ENCODE measurements around the gene GRIK3.

DNA sequence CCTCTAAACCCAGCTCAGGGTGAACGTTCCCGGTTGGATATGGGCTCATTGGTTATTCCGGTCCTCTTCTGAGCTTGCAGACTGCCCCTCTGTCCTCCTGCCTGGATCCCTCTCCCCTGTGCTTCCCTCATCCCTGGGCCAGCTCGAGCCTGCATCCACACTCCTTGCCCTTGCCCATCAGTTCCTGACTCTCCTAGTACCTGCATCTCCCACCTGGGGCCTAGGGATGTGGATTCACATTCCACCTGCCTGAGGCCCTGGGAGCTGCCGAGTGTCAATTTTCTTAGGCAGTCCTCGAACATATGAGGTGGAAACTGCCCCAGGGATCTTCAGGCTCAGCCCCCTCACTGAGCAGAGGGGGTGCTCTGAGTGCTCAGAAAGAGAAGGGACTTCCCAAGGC is 252.2 kb downstream of the GRIK3 start:
- TF ChIP-seq, protein P1, sequence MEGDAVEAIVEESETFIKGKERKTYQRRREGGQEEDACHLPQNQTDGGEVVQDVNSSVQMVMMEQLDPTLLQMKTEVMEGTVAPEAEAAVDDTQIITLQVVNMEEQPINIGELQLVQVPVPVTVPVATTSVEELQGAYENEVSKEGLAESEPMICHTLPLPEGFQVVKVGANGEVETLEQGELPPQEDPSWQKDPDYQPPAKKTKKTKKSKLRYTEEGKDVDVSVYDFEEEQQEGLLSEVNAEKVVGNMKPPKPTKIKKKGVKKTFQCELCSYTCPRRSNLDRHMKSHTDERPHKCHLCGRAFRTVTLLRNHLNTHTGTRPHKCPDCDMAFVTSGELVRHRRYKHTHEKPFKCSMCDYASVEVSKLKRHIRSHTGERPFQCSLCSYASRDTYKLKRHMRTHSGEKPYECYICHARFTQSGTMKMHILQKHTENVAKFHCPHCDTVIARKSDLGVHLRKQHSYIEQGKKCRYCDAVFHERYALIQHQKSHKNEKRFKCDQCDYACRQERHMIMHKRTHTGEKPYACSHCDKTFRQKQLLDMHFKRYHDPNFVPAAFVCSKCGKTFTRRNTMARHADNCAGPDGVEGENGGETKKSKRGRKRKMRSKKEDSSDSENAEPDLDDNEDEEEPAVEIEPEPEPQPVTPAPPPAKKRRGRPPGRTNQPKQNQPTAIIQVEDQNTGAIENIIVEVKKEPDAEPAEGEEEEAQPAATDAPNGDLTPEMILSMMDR (IDR thresholded peaks at IDR 0.05; ENCODE audit: low read depth, low read length, poor library complexity, severe bottlenecking), result no peak
- TF ChIP-seq EZH2phosphoT487 (IDR thresholded peaks at IDR 0.05; ENCODE audit: borderline replicate concordance, low read length), result no peak

Data from DOHH2 (cell line).